ENCODE measurements around the gene SLX4. TPM values are rescaled to one million over a fixed set of nuclear protein-coding genes. Genes with fewer than 3 reads are reported as not detected.
A peak's percentile ranks its signal among the peaks of the same experiment; 100 is the strongest.

The SLX4 gene
- polyA plus RNA-seq, 2 of the 4 experiments (the other 2 are of a cell fraction), result 3.0 to 5.0 TPM

- Histone ChIP-seq H3K4me1 (peaks cover 8% of the 10 kb centered on the region), H3K4me3 (no peak overlapping the region), H3K9me3 (no peaks in the 10 kb centered on the region), H3K27ac (peak overlapping the region in 1 of 2 experiments; percentile 34; a peak in 1 of 6 replicates), H3K4me2 (peak overlapping the region; percentile 6; the same call in 1 of the 3 replicates)
- ChIA-PET POLR2A (no interaction called here), CTCF (interaction anchor here (1.0 to 1.2 kb wide), 2 partner anchors 16 to 616 kb away, joined by 3 to 5 read pairs; no protein-coding TSS in a partner anchor)
- FAIRE-seq (no peak), ATAC-seq (no peak), DNase-seq (ENCODE audit: low read depth in 1 of 2, low spot score in 1 of 2) (no peak)
- TF ChIP-seq ZNF302 (CRISPR knock-in tag; IDR thresholded peaks at IDR 0.05) (no peak), EP300 (IDR thresholded peaks at IDR 0.05) (no peak), CHD2 (IDR thresholded peaks at IDR 0.05; ENCODE audit: low read length, partially characterized antibody) (no peak), BCL3 (IDR thresholded peaks at IDR 0.05) (no peak), GATA3 (IDR thresholded peaks at IDR 0.05; ENCODE audit: borderline replicate concordance) (no peak), FOSL2 (IDR thresholded peaks at IDR 0.05) (no peak), FOSL2 (CRISPR knock-in tag; IDR thresholded peaks at IDR 0.05) (no peak), HES2 (IDR thresholded peaks at IDR 0.05) (no peak), BHLHE40 (IDR thresholded peaks at IDR 0.05; ENCODE audit: low read depth, low read length) (no peak), FOXS1 (CRISPR knock-in tag; IDR thresholded peaks at IDR 0.05) (no peak), CEBPB (IDR thresholded peaks at IDR 0.05) (no peak)
- WGBS (ENCODE audit: missing lambda C conversion rate), result 74% methylated on average over 3 of the region's 3 CpGs
Observed at GRCh38 chr16:3637371-3637923, 26.0 kb upstream of the SLX4 start.

- CTCF ChIA-PET, result interaction anchor here (0.6 to 1.4 kb wide), 6 partner anchors 9 to 880 kb away, joined by 3 to 5 read pairs (median 3); no protein-coding TSS in a partner anchor
- no peak overlapping the region for H3K4me2 ChIP-seq
- no peaks in the 10 kb centered on the region for H3K4me1 ChIP-seq
- H3K27ac ChIP-seq, result no peak overlapping the region
- H3K9me3 ChIP-seq, result no peaks in the 10 kb centered on the region
- no peak overlapping the region for H3K4me3 ChIP-seq
- no peak for TF ChIP-seq PHF8 (IDR thresholded peaks at IDR 0.05; ENCODE audit: borderline replicate concordance, low read depth)
- no peak for TF ChIP-seq RARB (CRISPR knock-in tag; IDR thresholded peaks at IDR 0.05)
- TF ChIP-seq HMGXB4 (CRISPR knock-in tag; IDR thresholded peaks at IDR 0.05; ENCODE audit: borderline replicate concordance), result no peak
- no peak for TF ChIP-seq KDM5A (IDR thresholded peaks at IDR 0.05)
- TF ChIP-seq ZC3H11A (IDR thresholded peaks at IDR 0.05), result no peak
- no peak for TF ChIP-seq FOSB (CRISPR knock-in tag; IDR thresholded peaks at IDR 0.05)
- TF ChIP-seq CEBPB (IDR thresholded peaks at IDR 0.05), result no peak
- TF ChIP-seq HDAC2 (IDR thresholded peaks at IDR 0.05), result no peak
- no peak for TF ChIP-seq REST (IDR thresholded peaks at IDR 0.05)
- WGBS (ENCODE audit: missing lambda C conversion rate), result 88% methylated on average over 4 of the region's 4 CpGs
- FAIRE-seq, result no peak
- no peak for DNase-seq (ENCODE audit: low read depth in 1 of 2, low spot score in 1 of 2)
- ATAC-seq, result 0 out of 6 replicates have a peak, but pooled peaks have one; percentile 47 to 50
- POLR2A ChIA-PET, result interaction anchor here (1.5 kb wide), 1 partner anchor 14 kb away, joined by 4 read pairs; the partner anchor contains the start of gene SLX4
Observed at GRCh38 chr16:3625911-3626732, 14.7 kb upstream of the SLX4 start.
